HG03469 (cell line): Measurements from ENCODE around the gene DPYD.

Experiments
- ATAC-seq: cut with Tn5 transposase; IDR thresholded peaks from one replicate; pipeline ENCODE4 v1.9.1; 2021; ENCODE audit warnings: mild to moderate bottlenecking, moderate library complexity, moderate number of reproducible peaks; ENCODE audit not compliant: unreplicated experiment

DPYD gene

GRCh38 chr1:97844552-97845089, 76.2 kb downstream of the DPYD start:
- no peak for ATAC-seq

- ATAC-seq, result no peak
Measured at GRCh38 chr1:97841338-97841737, 79.5 kb downstream of the DPYD start.

DNA sequence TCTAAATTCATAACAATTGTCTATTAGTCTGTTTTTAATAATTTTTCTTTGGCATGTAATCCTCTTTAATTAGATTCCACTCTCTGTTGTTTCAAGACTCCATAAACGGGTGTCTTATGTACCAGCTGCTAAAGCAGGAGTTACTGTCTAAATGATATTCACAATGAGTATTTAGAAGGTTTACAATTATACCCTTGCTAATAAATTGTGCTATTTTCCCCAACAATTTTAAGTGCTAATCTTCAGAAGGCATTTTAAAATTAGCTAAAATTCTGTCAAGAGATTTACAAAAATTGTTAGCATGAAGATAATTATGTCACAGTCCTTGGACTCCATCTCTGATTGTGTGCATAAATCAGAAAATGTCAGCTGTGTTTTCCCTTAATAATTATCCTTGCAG, 83.7 kb downstream of the DPYD start:
- ATAC-seq, result no peak

DNA sequence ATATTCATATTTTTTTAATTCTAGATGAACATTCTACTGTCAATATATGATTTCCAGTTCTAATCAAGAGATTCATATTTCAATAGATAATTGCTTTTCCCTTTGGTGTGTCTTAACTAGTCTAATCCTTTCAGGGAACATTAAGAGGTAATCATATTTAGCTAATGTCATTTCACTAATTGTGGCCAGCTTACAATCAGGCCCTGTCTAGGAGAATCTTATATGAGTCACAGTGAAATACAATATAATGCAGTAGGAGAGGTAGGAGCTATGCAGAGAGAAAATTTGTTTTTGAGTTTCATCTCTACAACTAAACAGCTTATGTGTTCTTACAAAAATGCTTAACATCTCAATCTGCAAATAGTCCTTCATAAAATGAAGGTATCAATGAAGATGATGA, 85.9 kb downstream of the DPYD start:
- no peak for ATAC-seq

DNA sequence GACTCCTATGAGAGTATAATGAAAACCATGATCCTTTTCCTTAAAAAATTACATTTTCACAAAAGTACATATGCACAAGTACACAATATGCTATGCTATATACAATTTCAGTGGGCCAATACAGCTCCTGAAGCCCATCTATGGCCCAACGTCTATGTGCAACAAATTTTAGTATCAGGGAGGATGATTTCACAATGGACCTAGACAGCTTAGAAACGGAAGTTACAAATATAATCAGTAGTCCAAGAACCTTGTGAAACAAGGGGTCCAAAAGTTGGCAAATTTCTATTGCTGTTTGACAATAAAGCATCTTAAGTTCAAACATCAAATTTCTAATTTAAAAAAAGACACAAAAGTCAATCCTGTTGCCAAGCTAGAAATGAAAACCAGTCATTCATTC, 87.0 kb downstream of the DPYD start:
- no peak for ATAC-seq

GRCh38 chr1:97832481-97832880, 88.4 kb downstream of the DPYD start:
- ATAC-seq, result no peak

- peak; percentile 61 for ATAC-seq
Measured at GRCh38 chr1:97827887-97828286, 92.9 kb downstream of the DPYD start.

DNA sequence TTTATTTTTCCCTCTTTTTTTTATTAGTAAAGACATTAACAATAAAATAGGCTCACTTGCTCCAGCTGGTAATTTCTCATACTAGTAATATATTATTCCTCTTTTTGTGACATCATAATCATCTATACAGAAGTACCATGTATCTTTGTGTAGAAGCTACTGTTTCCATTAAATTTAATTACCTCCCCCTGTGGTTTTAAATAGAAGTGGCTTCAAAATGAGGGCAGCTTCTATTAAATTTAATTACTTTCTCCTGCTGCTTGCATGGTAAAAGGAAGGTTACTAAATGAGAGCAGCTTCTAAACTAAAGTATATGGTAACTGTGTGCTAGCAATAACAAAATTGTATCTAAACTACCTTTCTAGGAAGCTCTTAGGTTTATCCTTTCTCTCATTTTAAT, 94.0 kb downstream of the DPYD start:
- no peak for ATAC-seq

GRCh38 chr1:97824624-97825023, 96.2 kb downstream of the DPYD start:
- ATAC-seq, result no peak

DNA sequence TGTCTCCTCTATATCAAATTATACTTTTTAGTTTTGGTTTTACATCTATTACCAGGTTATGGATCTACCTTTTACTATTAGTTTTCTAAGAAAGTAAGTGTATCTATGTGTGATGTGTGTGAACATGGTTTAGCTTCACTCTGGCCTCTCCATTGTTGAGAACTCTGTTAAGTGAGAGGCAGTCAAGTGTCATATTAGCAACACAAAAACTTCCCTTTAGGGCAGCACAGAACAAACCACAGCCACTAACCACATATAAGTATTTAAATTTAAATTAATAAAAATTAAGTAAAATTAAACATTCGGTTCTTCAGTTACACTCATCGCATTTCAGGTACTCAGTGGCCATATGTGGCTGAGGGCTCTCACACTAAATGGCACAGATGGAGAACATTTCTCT, 96.6 kb downstream of the DPYD start:
- no peak for ATAC-seq

DNA sequence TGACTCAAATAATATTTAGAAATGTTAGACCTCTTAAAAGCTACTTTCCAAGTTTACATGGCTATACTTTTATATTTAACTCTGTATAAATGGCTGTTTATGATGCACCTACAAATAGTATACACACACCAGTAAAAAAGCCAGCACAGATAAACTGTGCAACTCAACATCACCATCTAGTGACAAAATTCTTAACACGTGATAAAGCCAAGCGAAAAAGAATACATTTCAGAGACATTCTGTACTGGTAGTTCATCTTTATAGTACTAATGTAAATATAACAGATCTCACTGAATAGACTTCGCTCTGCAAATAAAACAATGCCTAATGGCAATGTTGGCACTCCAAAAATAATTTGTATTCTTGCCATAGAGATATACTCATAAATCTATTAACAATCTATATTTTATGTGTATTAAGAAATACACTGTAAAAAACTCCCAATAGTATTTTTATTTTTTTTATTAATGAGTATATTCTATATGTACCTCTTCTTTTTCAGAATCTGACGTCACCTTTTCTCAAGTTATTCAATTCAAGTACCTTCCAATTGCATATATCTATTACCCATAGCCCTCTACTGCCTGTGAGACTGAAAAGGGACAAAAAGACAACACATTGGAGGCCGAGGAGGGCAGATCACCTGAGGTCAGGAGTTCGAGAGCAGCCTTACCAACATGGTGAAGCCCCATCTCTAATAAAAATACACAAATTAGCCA, 100.2 kb downstream of the DPYD start:
- peak; percentile 84 for ATAC-seq

DNA sequence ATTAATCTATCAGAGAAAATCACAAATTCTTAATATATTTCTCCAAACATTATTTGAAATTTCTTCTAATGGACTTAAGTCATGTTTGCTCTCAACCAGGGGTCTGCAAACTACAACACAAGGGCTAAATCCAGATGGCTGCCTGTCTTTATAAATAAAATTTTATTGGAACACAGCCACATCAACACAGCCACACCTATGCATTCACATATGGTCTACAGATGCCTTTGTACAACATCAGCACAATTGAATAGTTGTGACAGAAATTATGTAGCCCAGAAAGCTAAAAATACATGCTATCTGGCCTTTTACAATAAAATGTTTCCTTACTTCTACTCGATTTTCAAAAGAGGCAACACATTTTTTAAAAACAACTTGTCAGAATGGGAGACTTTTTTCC, 103.9 kb downstream of the DPYD start:
- no peak for ATAC-seq

- ATAC-seq, result no peak
Measured at GRCh38 chr1:97814804-97815203, 106.0 kb downstream of the DPYD start.

DNA sequence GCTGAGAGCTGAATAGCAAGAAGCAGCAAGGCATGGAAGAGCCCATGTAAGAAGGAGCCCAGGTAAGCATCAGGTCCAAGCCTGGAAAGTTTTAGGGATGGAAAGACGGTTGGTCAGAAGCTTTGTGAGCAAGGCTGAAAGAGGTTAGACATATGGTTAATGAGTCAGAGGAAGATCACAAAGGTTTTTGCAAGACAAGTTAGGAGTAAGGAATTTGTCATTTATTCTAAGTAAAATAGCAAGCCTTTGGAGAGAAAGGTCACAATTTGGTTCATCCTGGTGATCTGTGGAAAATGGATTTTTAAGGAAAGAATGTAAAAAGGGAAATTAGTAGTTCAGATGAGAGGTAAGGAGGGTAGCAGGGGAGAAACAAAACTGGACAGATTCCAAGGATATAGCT, 106.7 kb downstream of the DPYD start:
- ATAC-seq, result no peak

DNA sequence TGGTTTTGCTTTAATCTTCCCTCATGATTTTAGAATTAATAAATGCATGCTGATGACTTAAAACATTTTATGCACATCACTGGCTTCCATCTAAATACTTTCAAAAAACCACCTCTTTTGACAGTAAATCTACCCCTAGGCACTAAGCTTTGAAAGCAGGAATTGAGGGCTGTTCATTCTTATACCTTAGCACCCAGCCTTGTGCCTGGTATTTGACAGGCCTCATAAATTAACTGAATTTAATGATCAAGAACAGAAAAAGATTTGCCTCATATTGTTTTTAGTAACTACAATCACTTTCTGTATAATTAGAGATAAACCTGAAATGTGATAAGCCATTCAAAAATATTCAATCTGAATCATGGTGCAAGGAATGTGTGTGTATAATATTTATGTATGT, 108.8 kb downstream of the DPYD start:
- ATAC-seq, result no peak

GRCh38 chr1:97806996-97807520, 113.8 kb downstream of the DPYD start:
- no peak for ATAC-seq

GRCh38 chr1:97806326-97806725, 114.5 kb downstream of the DPYD start:
- no peak for ATAC-seq

GRCh38 chr1:97805093-97805492, 115.7 kb downstream of the DPYD start:
- no peak for ATAC-seq

GRCh38 chr1:97803026-97803425, 117.8 kb downstream of the DPYD start:
- ATAC-seq, result no peak

GRCh38 chr1:97802011-97802410, 118.8 kb downstream of the DPYD start:
- ATAC-seq, result no peak

- no peak for ATAC-seq
Measured at GRCh38 chr1:97797403-97798183, 123.2 kb downstream of the DPYD start.

DNA sequence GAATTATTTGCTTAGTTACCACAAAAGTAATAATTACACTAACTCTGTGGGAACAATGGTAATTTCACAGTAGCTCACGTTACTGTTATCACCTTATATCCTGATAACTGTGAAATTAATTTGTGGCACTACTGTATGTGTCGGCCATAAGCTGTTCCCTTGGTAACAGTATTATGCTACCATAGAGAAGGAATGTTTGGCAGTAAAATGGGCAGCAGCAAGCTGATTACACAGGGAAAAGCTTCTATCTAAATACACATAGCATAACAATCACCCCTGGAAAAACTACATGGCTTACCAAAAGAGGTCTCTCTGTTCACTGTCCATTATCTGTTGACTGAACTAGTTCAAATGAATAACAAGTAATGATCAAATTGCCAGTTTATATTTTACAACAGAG, 124.1 kb downstream of the DPYD start:
- no peak for ATAC-seq
